ENCODE data around the gene OR5K3. TPM values are rescaled to one million over a fixed set of nuclear protein-coding genes. Genes with fewer than 3 reads are reported as not detected.
A peak's percentile ranks its signal among the peaks of the same experiment; 100 is the strongest.

The OR5K3 gene
- total RNA-seq (not detected), polyA plus RNA-seq (not detected)
- long read RNA-seq, donor 1 = 0 reads
- long read RNA-seq, donor 2 = 0 reads
- long read RNA-seq, donor 3 = 0 reads

GRCh38 chr3:98390366-98390765 is at the start of gene OR5K3:
Gene OR5K3, plus strand, starts transcription at chr3:98390666. Its CDS starts 0 bp downstream, at chr3:98390666.
- ATAC-seq (no peak), DNase-seq (no peak)
- intact Hi-C loops (cut with DNase I) = no loop called here
- no peak for TF ChIP-seq CTCF (IDR thresholded peaks at IDR 0.05)
- no peaks in the 10 kb centered on the region for H3K36me3 ChIP-seq
- H3K4me1 ChIP-seq = no peaks in the 10 kb centered on the region
- H3K27ac ChIP-seq = no peak within 1 kb of the TSS
- H3K27me3 ChIP-seq = no peaks in the 10 kb centered on the region
- no peak within 1 kb of the TSS for H3K4me3 ChIP-seq
- no peaks in the 10 kb centered on the region for H3K9me3 ChIP-seq

- no peaks in the 10 kb centered on the region for H3K4me1 ChIP-seq
- TF ChIP-seq CTCF (IDR thresholded peaks at IDR 0.05) = no peak
- H3K36me3 ChIP-seq = no peaks in the 10 kb centered on the region
- no peak overlapping the region for H3K4me3 ChIP-seq
- no peaks in the 10 kb centered on the region for H3K9me3 ChIP-seq
- WGBS, 2 donors = 85 to 93% methylated on average over 6 of the region's 6 CpGs
- intact Hi-C loops (cut with DNase I) = no loop called here
- ATAC-seq (no peak), DNase-seq (no peak)
- no peak overlapping the region for H3K27ac ChIP-seq
- no peaks in the 10 kb centered on the region for H3K27me3 ChIP-seq
Observed at GRCh38 chr3:98341758-98342157, 48.7 kb upstream of the OR5K3 start.

GRCh38 chr3:98343647-98344507 is 46.6 kb upstream of the OR5K3 start:
- H3K4me1 ChIP-seq = no peaks in the 10 kb centered on the region
- intact Hi-C loops (cut with DNase I) = no loop called here
- H3K4me3 ChIP-seq = no peak overlapping the region
- ATAC-seq (no peak), DNase-seq (no peak)
- WGBS, 2 donors = 64 to 70% methylated on average over 13 of the region's 13 CpGs
- no peaks in the 10 kb centered on the region for H3K27me3 ChIP-seq
- peak in 5 of 9 donors; percentile 17 to 56 (median 31) for TF ChIP-seq CTCF (IDR thresholded peaks at IDR 0.05)
- no peaks in the 10 kb centered on the region for H3K36me3 ChIP-seq
- H3K9me3 ChIP-seq = no peaks in the 10 kb centered on the region
- no peak overlapping the region for H3K27ac ChIP-seq

- H3K36me3 ChIP-seq = no peaks in the 10 kb centered on the region
- H3K9me3 ChIP-seq = no peaks in the 10 kb centered on the region
- intact Hi-C loops (cut with DNase I) = no loop called here
- no peak overlapping the region for H3K4me3 ChIP-seq
- WGBS, 2 donors = 92 to 94% methylated on average over 3 of the region's 3 CpGs
- ATAC-seq = no peak
- H3K27me3 ChIP-seq = no peaks in the 10 kb centered on the region
- no peaks in the 10 kb centered on the region for H3K4me1 ChIP-seq
- no peak for TF ChIP-seq CTCF (IDR thresholded peaks at IDR 0.05)
- DNase-seq = no peak
- no peak overlapping the region for H3K27ac ChIP-seq
Observed at GRCh38 chr3:98350082-98350481, 40.4 kb upstream of the OR5K3 start.
